Fibroblast of lung (primary cell): ENCODE measurements around the gene DOCK4. TPM values are rescaled to one million over a fixed set of nuclear protein-coding genes. Genes with fewer than 3 reads are reported as not detected.

Source experiments
- DNase-seq, 2 donors: peaks; one replicate each; pipeline versions ENCODE4 v3.0.0 to v3.0.0-alpha.2; 2010; ENCODE audit warnings: low read depth in 2 of 2
- H2AFZ ChIP-seq: 2 replicates; pipeline ENCODE4 v1.5.1; 2012; ENCODE audit warnings: low read length, control low read depth, inconsistent platforms
- H3K27ac ChIP-seq: 2 replicates; pipeline ENCODE4 v1.5.1; 2011; ENCODE audit warnings: low read length, control low read depth; ENCODE audit not compliant: insufficient read depth
- H3K27me3 ChIP-seq: 2 replicates; pipeline ENCODE4 v1.5.1; 2011; ENCODE audit warnings: mild to moderate bottlenecking, low read length; ENCODE audit not compliant: control insufficient read depth, insufficient read depth
- H3K36me3 ChIP-seq: 2 replicates; pipeline ENCODE4 v1.5.1; 2011; ENCODE audit warnings: low read length; ENCODE audit not compliant: control insufficient read depth, insufficient read depth
- H3K4me1 ChIP-seq: 2 replicates; pipeline ENCODE4 v1.5.1; 2011; ENCODE audit warnings: low read length; ENCODE audit not compliant: control insufficient read depth, insufficient read depth; ENCODE audit errors: extremely low read depth
- H3K4me2 ChIP-seq: 2 replicates; pipeline ENCODE4 v1.5.1; 2011; ENCODE audit warnings: low read length, control low read depth; ENCODE audit not compliant: insufficient read depth; ENCODE audit errors: extremely low read depth
- H3K4me3 ChIP-seq, 4 experiments: fragments of 200-600 bp in 1 of 4; sonication (generic) in 1 of 4; replicated peaks in 1 of 4; 2 replicates each; pipeline ENCODE4 v1.5.1; 2011 to 2016; ENCODE audit warnings: low read length in 4 of 4, low read depth in 3 of 4, mild to moderate bottlenecking in 3 of 4, control low read depth in 2 of 4, inconsistent platforms in 1 of 4, mixed read lengths in 1 of 4; ENCODE audit not compliant: insufficient read depth in 1 of 4; ENCODE audit errors: control extremely low read depth in 1 of 4
- H3K79me2 ChIP-seq: 2 replicates; pipeline ENCODE4 v1.5.1; 2012; ENCODE audit warnings: mild to moderate bottlenecking, low read length, inconsistent platforms; ENCODE audit not compliant: control insufficient read depth, insufficient read depth
- H3K9ac ChIP-seq: 2 replicates; pipeline ENCODE4 v1.5.1; 2011; ENCODE audit warnings: mild to moderate bottlenecking, low read length, control low read depth; ENCODE audit not compliant: insufficient read depth
- H3K9me3 ChIP-seq: 2 replicates; pipeline ENCODE4 v1.5.1; 2012; ENCODE audit warnings: low read depth, low read length; ENCODE audit not compliant: control insufficient read depth, insufficient read depth
- H4K20me1 ChIP-seq: 2 replicates; pipeline ENCODE4 v1.5.1; 2011; ENCODE audit warnings: low read length; ENCODE audit not compliant: control insufficient read depth, insufficient read depth; ENCODE audit errors: extremely low read depth
- EZH2 ChIP-seq: IDR thresholded peaks from 2 replicates; pipeline ENCODE4 v1.5.1; 2012; ENCODE audit warnings: low read length, control low read depth, mild to moderate bottlenecking; ENCODE audit errors: missing control alignments
- polyA plus RNA-seq, 2 donors: library from polyadenylated mRNA; depleted of rRNA in 1 of 2; stranded (reverse) in 1 of 2; unstranded in 1 of 2; fragments of >200 nt; gene quantifications; 2 replicates each; pipeline ENCODE4 v1.2.1, GENCODE V29; 2011 to 2012; ENCODE audit warnings: missing spikeins in 1 of 2
- total RNA-seq: library from RNA; depleted of rRNA; stranded (reverse); fragments of >200 nt; gene quantifications from 2 replicates; pipeline ENCODE4 v1.2.1, GENCODE V29; 2014
- TF ChIP-seq, protein P1 (sequence below), 2 donors: IDR thresholded peaks in 1 of 2; conservative IDR thresholded peaks in 1 of 2; 1 replicate in 1 of 2; 2 replicates in 1 of 2; pipeline ENCODE4 v1.5.1; 2011 to 2012; ENCODE audit warnings: low read length in 2 of 2, control low read depth in 1 of 2, inconsistent platforms in 1 of 2, low read depth in 1 of 2, mild to moderate bottlenecking in 1 of 2

DOCK4 gene
- total and polyA plus RNA-seq, 2 donors (not counting 1 experiment from before 2014, with no cell fraction given): 20.8 to 39.3 TPM

DNA sequence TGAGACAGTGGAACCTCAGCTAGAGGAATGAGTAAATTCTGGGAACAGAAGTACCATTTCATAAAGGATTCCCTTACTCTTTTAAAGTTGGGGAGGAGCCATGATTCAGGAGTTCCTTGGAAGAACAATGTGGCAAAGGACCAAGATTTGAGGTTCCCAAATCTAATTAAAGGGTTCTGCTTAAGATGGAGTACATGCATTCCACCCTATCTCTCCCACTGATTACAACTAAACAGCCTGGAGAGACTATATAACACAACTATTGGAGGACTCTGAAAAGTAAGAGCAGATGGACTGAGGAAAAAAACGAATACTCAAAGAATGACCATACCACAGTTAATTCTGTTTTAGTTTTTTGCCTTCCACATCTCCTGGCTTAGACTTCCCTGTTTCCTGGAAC lies 431.0 kb downstream of the DOCK4 start:
- no peak for DNase-seq
- H4K20me1 ChIP-seq: no peaks in the 10 kb centered on the region
- no peaks in the 10 kb centered on the region for H3K36me3 ChIP-seq
- no peaks in the 10 kb centered on the region for H3K79me2 ChIP-seq
- H3K9ac ChIP-seq: no peak overlapping the region
- H2AFZ ChIP-seq: no peak overlapping the region
- H3K27ac ChIP-seq: no peak overlapping the region
- no peaks in the 10 kb centered on the region for H3K9me3 ChIP-seq
- H3K4me1 ChIP-seq: no peaks in the 10 kb centered on the region
- TF ChIP-seq, protein P1, sequence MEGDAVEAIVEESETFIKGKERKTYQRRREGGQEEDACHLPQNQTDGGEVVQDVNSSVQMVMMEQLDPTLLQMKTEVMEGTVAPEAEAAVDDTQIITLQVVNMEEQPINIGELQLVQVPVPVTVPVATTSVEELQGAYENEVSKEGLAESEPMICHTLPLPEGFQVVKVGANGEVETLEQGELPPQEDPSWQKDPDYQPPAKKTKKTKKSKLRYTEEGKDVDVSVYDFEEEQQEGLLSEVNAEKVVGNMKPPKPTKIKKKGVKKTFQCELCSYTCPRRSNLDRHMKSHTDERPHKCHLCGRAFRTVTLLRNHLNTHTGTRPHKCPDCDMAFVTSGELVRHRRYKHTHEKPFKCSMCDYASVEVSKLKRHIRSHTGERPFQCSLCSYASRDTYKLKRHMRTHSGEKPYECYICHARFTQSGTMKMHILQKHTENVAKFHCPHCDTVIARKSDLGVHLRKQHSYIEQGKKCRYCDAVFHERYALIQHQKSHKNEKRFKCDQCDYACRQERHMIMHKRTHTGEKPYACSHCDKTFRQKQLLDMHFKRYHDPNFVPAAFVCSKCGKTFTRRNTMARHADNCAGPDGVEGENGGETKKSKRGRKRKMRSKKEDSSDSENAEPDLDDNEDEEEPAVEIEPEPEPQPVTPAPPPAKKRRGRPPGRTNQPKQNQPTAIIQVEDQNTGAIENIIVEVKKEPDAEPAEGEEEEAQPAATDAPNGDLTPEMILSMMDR (conservative IDR thresholded peaks at IDR 0.05 in 1 of 2, IDR thresholded peaks at IDR 0.05 in 1 of 2; ENCODE audit: low read depth in 1 of 2, low read length in 2 of 2): no peak
- TF ChIP-seq EZH2: no peak
- H3K27me3 ChIP-seq: no peaks in the 10 kb centered on the region
- H3K4me3 ChIP-seq: no peak overlapping the region
- no peak overlapping the region for H3K4me2 ChIP-seq

DNA sequence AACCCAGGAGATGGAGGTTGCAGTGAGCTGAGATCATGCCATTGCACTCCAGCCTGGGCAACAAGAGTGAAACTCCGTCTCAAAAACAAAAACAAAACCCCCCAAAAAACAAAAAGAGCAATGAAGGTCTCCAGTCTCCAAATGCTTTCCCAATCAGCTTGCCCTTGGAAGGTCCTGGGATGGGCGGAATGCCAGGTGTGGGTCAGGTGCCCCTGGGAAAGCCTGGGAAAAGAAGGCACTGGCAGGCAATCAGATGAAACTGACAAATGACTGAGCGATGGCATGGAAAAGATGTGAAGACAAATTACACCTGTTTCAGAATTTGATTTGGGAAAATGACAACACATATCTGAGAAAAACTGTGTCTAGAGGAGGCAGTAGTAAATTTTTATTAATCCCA lies 433.5 kb downstream of the DOCK4 start:
- Histone ChIP-seq H3K4me1 (no peaks in the 10 kb centered on the region), H3K4me3 (no peak overlapping the region), H3K9me3 (no peaks in the 10 kb centered on the region), H3K36me3 (no peaks in the 10 kb centered on the region), H3K9ac (no peak overlapping the region), H3K79me2 (no peaks in the 10 kb centered on the region), H4K20me1 (no peaks in the 10 kb centered on the region), H3K4me2 (no peak overlapping the region), H3K27me3 (no peaks in the 10 kb centered on the region), H3K27ac (no peak overlapping the region), H2AFZ (no peak overlapping the region)
- DNase-seq: no peak
- no peak for TF ChIP-seq EZH2
- TF ChIP-seq, protein P1 (conservative IDR thresholded peaks at IDR 0.05 in 1 of 2, IDR thresholded peaks at IDR 0.05 in 1 of 2; ENCODE audit: low read depth in 1 of 2, low read length in 2 of 2): no peak

DNA sequence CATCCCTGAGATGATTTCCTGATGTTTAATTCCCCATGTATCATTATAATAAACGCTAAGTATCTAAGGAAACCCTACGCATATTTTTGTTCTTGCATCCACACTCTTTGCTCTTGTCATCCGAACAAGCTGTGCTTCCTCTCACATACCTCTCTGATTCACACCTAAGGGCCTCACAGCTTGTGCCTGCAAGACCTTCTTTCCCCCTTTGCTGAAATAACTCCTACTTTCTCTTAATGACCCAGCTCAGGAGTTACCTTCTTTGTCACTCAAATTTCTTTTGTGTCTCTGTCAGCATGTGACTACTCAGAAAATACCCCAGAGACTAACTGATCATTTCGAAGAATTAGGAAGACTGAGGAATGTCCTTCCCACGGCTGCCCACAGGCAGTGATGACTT lies 434.6 kb downstream of the DOCK4 start:
- Histone ChIP-seq H2AFZ (no peak overlapping the region), H3K27ac (no peak overlapping the region), H3K9me3 (no peaks in the 10 kb centered on the region), H3K4me3 (no peak overlapping the region), H3K27me3 (no peaks in the 10 kb centered on the region), H4K20me1 (no peaks in the 10 kb centered on the region), H3K4me1 (no peaks in the 10 kb centered on the region), H3K4me2 (no peak overlapping the region), H3K9ac (no peak overlapping the region), H3K36me3 (no peaks in the 10 kb centered on the region), H3K79me2 (no peaks in the 10 kb centered on the region)
- no peak for TF ChIP-seq EZH2
- TF ChIP-seq, protein P1 (conservative IDR thresholded peaks at IDR 0.05 in 1 of 2, IDR thresholded peaks at IDR 0.05 in 1 of 2; ENCODE audit: low read depth in 1 of 2, low read length in 2 of 2): no peak
- DNase-seq: no peak
